SK-N-MC (cell line): ENCODE results near the gene MRAS.

Experiments
- EZH2 ChIP-seq: fragments of 200-600 bp; sonication (generic); IDR thresholded peaks from one replicate; pipeline ENCODE4 v1.6.1; 2017; ENCODE audit warnings: antibody characterized with exemption
- FOXP2 ChIP-seq: optimal IDR thresholded peaks from 2 replicates; pipeline ENCODE3; 2011; ENCODE audit warnings: mild to moderate bottlenecking, moderate library complexity; ENCODE audit not compliant: insufficient read depth; ENCODE audit errors: extremely low read length, control extremely low read depth
- POLR2AphosphoS5 ChIP-seq: IDR thresholded peaks from 2 replicates; pipeline ENCODE4 v1.6.1; 2012; ENCODE audit warnings: mild to moderate bottlenecking, low read depth, low read length, borderline replicate concordance

GRCh38 chr3:138390582-138390932 lies 42.2 kb downstream of the MRAS start:
- TF ChIP-seq EZH2 (no peak), POLR2AphosphoS5 (no peak), FOXP2 (no peak)
